LNCAP (cell line): ENCODE measurements around the gene HCN3.
A peak's percentile ranks its signal among the peaks of the same experiment; 100 is the strongest.

ENCODE experiments used
- TF ChIP-seq, protein P1 (sequence below): fragments of 450-650 bp; IDR thresholded peaks from 2 replicates; pipeline ENCODE4 v1.5.1; 2017; ENCODE audit warnings: mild to moderate bottlenecking

HCN3 gene

DNA sequence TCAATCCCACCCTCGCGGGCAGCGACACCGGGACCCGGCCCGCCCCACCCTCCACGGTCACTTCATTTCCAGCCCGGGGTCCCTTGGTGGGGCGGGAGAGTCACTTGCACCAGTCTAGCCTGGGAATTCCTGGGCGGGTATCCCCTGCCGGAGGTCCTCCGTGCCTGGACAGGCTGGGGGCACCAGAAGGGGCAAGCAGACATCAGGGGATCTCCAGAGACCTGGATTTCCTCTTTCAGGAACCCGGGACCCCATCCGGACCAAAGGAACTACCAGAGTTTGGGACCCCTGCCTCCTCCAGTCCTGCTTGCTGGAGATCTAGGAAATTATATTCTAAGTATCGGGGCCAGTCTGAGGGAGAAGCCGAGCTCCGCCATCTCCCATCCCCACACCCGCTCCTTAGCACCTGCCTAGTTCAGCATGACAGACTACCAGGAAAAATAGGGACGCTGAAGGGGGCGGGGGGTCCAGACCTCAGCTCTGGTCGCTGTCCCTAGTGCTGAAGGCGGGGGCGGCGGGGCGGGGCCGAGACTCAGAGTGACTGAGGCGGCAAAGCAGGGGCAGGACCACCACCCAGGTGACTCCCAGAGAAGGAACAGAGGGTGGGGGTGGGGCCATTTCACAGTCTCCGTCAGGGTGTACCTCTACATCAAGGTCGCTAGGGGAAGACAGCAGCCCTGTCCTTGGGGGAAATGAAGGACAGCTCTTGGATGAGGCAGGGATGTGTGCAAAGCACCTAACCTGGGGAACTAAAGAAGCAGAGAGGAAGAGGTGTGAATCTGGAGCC is 832 bp downstream of the HCN3 start:
- TF ChIP-seq, protein P1, sequence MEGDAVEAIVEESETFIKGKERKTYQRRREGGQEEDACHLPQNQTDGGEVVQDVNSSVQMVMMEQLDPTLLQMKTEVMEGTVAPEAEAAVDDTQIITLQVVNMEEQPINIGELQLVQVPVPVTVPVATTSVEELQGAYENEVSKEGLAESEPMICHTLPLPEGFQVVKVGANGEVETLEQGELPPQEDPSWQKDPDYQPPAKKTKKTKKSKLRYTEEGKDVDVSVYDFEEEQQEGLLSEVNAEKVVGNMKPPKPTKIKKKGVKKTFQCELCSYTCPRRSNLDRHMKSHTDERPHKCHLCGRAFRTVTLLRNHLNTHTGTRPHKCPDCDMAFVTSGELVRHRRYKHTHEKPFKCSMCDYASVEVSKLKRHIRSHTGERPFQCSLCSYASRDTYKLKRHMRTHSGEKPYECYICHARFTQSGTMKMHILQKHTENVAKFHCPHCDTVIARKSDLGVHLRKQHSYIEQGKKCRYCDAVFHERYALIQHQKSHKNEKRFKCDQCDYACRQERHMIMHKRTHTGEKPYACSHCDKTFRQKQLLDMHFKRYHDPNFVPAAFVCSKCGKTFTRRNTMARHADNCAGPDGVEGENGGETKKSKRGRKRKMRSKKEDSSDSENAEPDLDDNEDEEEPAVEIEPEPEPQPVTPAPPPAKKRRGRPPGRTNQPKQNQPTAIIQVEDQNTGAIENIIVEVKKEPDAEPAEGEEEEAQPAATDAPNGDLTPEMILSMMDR, result peak; percentile 40; the same call in 1 of the 2 replicates

DNA sequence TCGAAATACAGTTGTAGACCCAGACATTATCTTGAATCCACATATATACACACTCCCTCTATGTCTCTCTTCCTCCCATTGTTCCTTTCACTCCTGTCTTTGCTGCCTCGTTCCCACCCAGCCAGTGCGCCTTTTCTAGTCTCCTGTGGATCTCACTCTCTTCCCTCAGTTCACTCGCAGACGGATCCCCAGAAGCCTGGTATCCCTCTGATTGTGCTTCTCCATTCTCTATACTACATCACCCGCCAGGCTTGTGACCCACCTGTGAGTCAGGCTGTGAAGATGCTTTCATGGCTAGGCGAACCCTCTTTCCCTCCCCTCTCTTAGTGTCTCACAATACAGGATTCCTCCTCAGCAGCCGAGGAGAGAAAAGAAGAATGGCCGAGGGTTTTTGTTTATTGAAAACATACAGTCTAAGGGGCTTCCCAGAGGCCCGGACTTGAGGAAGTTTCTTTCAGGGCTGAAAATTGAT is 1.5 kb downstream of the HCN3 start:
- TF ChIP-seq, protein P1, result no peak

DNA sequence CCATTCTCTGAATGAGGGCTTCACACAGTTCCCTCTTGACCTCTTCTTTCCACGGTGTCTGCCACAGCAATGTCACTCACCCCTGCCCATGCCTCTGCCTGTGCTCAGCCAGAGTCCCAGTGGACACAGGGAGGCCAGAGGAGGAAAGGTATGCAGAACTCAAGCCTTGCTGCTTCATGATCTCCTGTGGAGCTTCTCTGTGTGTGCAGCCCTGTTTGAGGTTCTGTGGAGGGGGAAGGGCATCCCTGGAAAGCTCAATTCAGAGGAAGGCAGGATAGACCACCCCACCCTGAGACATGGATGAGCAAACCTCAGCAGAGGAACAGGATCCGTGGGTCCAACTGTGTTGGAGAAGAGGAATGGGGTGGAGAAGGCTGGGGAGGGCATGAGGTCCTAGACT is 2.0 kb downstream of the HCN3 start:
- TF ChIP-seq, protein P1, result no peak

DNA sequence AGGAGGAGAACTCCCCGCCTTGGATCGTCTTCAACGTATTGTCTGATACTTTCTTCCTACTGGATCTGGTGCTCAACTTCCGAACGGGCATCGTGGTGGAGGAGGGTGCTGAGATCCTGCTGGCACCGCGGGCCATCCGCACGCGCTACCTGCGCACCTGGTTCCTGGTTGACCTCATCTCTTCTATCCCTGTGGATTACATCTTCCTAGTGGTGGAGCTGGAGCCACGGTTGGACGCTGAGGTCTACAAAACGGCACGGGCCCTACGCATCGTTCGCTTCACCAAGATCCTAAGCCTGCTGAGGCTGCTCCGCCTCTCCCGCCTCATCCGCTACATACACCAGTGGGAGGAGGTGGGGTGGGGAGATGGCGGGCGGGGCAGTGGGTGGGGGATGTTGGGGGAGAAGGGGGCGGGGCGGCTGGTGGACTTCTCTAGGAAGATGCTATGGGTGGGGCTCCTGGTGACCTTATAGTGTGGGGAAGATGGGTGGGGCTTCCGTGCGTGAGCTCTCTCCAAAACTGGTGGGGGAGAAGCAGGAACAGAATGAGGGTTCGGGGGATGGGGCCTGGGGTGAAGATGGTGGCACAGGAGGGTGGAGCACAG is 5.3 kb downstream of the HCN3 start:
- TF ChIP-seq, protein P1, result no peak

DNA sequence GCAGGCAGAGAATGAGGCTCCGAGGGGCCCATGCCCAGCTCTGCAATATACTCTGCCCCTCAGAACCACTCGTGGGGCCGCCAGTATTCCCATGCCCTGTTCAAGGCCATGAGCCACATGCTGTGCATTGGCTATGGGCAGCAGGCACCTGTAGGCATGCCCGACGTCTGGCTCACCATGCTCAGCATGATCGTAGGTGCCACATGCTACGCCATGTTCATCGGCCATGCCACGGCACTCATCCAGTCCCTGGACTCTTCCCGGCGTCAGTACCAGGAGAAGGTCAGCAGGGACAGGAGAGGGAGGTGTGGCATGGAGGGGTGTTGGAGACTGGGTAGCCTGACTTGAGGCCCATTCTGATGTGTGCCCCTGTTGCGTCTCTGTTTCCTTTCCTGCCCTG is 7.2 kb downstream of the HCN3 start:
- TF ChIP-seq, protein P1, result no peak

DNA sequence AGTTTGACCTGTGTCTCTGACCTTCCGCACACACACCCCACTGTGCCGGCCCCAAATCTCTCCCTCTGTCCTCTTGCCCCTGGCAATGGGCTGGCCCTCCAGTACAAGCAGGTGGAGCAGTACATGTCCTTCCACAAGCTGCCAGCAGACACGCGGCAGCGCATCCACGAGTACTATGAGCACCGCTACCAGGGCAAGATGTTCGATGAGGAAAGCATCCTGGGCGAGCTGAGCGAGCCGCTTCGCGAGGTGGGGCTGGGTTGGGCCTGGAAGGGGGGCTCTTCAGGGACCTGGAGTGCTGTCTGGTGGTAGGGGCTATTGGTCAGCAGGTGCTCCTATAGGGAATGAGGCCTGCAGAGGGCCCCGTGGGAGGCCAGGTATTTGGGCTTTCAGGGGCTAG is 7.8 kb downstream of the HCN3 start:
- TF ChIP-seq, protein P1, result no peak

DNA sequence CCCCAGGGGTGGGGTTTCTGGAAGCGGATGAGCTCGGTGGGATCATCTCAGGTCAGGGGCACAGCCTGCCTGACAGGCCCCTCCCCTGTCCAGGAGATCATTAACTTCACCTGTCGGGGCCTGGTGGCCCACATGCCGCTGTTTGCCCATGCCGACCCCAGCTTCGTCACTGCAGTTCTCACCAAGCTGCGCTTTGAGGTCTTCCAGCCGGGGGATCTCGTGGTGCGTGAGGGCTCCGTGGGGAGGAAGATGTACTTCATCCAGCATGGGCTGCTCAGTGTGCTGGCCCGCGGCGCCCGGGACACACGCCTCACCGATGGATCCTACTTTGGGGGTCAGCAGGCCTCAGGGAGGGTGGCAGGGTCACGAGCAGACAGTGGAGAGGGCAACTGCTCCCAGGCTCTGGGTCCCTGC is 8.4 kb downstream of the HCN3 start:
- TF ChIP-seq, protein P1, result no peak
